ENCODE measurements around the gene HOXD3. TPM values are rescaled to one million over a fixed set of nuclear protein-coding genes. Genes with fewer than 3 reads are reported as not detected.
A peak's percentile ranks its signal among the peaks of the same experiment; 100 is the strongest.

The HOXD3 gene
- total RNA-seq, 5 donors from 2014 or later (not counting 1 experiment from before 2014, with no cell fraction given), result 0.44 TPM; not detected in 4

- Histone ChIP-seq H3K9me3 (no peaks in the 10 kb centered on the region), H3K36me3 (ENCODE audit: control insufficient read depth in 2 of 2, extremely low read depth in 1 of 2, insufficient read depth in 1 of 2, low read length in 1 of 2) (no peaks in the 10 kb centered on the region), H3K4me3 (ENCODE audit: control insufficient read depth in 1 of 2, extremely low read depth in 1 of 2, low read length in 1 of 2) (no peak overlapping the region), H3K27me3 (replicated peaks in 1 of 2; ENCODE audit: control insufficient read depth in 2 of 2, extremely low read depth in 1 of 2, insufficient read depth in 2 of 2, low read length in 1 of 2) (peaks cover 36 to 72% of the 10 kb centered on the region in 2 experiments), H3K4me1 (ENCODE audit: control insufficient read depth in 1 of 2, extremely low read depth in 1 of 2, insufficient read depth in 2 of 2, low read length in 2 of 2) (peaks cover 0 to 21% of the 10 kb centered on the region in 2 experiments), H3K27ac (ENCODE audit: low read length) (no peak overlapping the region)
- H3K9me3 Mint-ChIP-seq, result peaks cover 0 to 5% (median 4%) of the 10 kb centered on the region in 3 donors
- ATAC-seq (replicated peaks in 1 of 4), result no peak
- peaks cover 61 to 92% of the 10 kb centered on the region in 2 donors for H3K27me3 Mint-ChIP-seq
- H3K27ac Mint-ChIP-seq, result peak overlapping the region in 1 of 2 donors; percentile 16
- peak overlapping the region in 1 of 3 donors; percentile 24 for H3K4me3 Mint-ChIP-seq
- WGBS (ENCODE audit: insufficient coverage), result 15% methylated on average over 12 of the region's 13 CpGs
- H3K36me3 Mint-ChIP-seq, result no peaks in the 10 kb centered on the region
- DNase-seq, result no peak
- CTCF ChIA-PET, result interaction anchor here in 1 of 2 donors (1.0 kb wide), 1 partner anchor 9 kb away, joined by 3 read pairs; no protein-coding TSS in a partner anchor
- POLR2A ChIA-PET, result no interaction called here
- H3K4me1 Mint-ChIP-seq, result peaks cover 6 to 16% (median 10%) of the 10 kb centered on the region in 3 donors
Measured at GRCh38 chr2:176164201-176164600, 7.1 kb downstream of the HOXD3 start.

GRCh38 chr2:176164611-176165369 lies 7.7 kb downstream of the HOXD3 start:
- ATAC-seq (replicated peaks in 1 of 4) (no peak), DNase-seq (no peak)
- Mint-ChIP-seq H3K27me3 (peaks cover 67 to 92% of the 10 kb centered on the region in 2 donors), H3K27ac (no peak overlapping the region), H3K4me1 (peaks cover 6 to 10% (median 10%) of the 10 kb centered on the region in 3 donors), H3K36me3 (no peaks in the 10 kb centered on the region), H3K4me3 (peak overlapping the region in 1 of 3 donors; percentile 24), H3K9me3 (peaks cover 0 to 5% (median 4%) of the 10 kb centered on the region in 3 donors)
- peak overlapping the region in 1 of 2 donors; percentile 10 for H3K4me3 ChIP-seq (ENCODE audit: control insufficient read depth in 1 of 2, extremely low read depth in 1 of 2, low read length in 1 of 2)
- no peaks in the 10 kb centered on the region for H3K36me3 ChIP-seq (ENCODE audit: control insufficient read depth in 2 of 2, extremely low read depth in 1 of 2, insufficient read depth in 1 of 2, low read length in 1 of 2)
- H3K4me1 ChIP-seq (ENCODE audit: control insufficient read depth in 1 of 2, extremely low read depth in 1 of 2, insufficient read depth in 2 of 2, low read length in 2 of 2), result peaks cover 0 to 17% of the 10 kb centered on the region in 2 experiments
- H3K9me3 ChIP-seq, result no peaks in the 10 kb centered on the region
- CTCF ChIA-PET, result interaction anchor here in 1 of 2 donors (1.0 kb wide), 1 partner anchor 10 kb away, joined by 3 read pairs; no protein-coding TSS in a partner anchor
- 9% methylated on average over 42 of the region's 52 CpGs for WGBS (ENCODE audit: insufficient coverage)
- peaks cover 37 to 72% of the 10 kb centered on the region in 2 experiments for H3K27me3 ChIP-seq (replicated peaks in 1 of 2; ENCODE audit: control insufficient read depth in 2 of 2, extremely low read depth in 1 of 2, insufficient read depth in 2 of 2, low read length in 1 of 2)
- POLR2A ChIA-PET, result no interaction called here
- H3K27ac ChIP-seq (ENCODE audit: low read length), result no peak overlapping the region

GRCh38 chr2:176165370-176166050 lies 8.4 kb downstream of the HOXD3 start:
- H3K36me3 ChIP-seq (ENCODE audit: control insufficient read depth in 2 of 2, extremely low read depth in 1 of 2, insufficient read depth in 1 of 2, low read length in 1 of 2), result no peaks in the 10 kb centered on the region
- Mint-ChIP-seq H3K27ac (no peak overlapping the region), H3K4me3 (peak overlapping the region in 1 of 3 donors; percentile 24), H3K36me3 (no peaks in the 10 kb centered on the region), H3K27me3 (peaks cover 75 to 94% of the 10 kb centered on the region in 2 donors), H3K4me1 (peaks cover 6 to 10% (median 10%) of the 10 kb centered on the region in 3 donors), H3K9me3 (peaks cover 0 to 5% (median 4%) of the 10 kb centered on the region in 3 donors)
- WGBS (ENCODE audit: insufficient coverage), result 3% methylated on average over 19 of the region's 26 CpGs
- no peak overlapping the region for H3K27ac ChIP-seq (ENCODE audit: low read length)
- ATAC-seq (replicated peaks in 1 of 4), result no peak
- peaks cover 0 to 12% of the 10 kb centered on the region in 2 experiments for H3K4me1 ChIP-seq (ENCODE audit: control insufficient read depth in 1 of 2, extremely low read depth in 1 of 2, insufficient read depth in 2 of 2, low read length in 2 of 2)
- ChIA-PET POLR2A (no interaction called here), CTCF (interaction anchor here in 1 of 2 donors (1.7 kb wide), 1 partner anchor 983 kb away, joined by 4 read pairs; no protein-coding TSS in a partner anchor)
- H3K27me3 ChIP-seq (replicated peaks in 1 of 2; ENCODE audit: control insufficient read depth in 2 of 2, extremely low read depth in 1 of 2, insufficient read depth in 2 of 2, low read length in 1 of 2), result peaks cover 37 to 70% of the 10 kb centered on the region in 2 experiments
- H3K9me3 ChIP-seq, result no peaks in the 10 kb centered on the region
- H3K4me3 ChIP-seq (ENCODE audit: control insufficient read depth in 1 of 2, extremely low read depth in 1 of 2, low read length in 1 of 2), result no peak overlapping the region
- no peak for DNase-seq

DNA sequence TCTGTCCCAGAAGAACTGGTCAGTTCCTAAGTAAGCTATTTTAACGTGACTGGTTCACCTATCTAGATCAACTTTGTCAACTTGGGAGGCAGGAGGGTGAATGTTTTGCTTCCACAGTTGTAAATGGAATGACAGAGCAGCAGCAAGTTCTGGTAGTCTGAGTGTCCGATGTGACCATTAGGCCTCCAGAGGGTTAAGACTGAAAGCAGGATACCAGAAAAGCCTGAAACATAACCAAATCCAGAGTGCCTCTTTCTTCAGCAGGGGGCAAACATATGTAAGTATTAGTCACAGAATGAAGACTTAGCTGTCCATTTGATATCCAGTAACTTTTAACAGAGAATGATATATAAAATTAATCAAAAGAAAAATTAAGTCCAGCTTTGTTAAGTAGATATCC lies 9.2 kb downstream of the HOXD3 start:
- no peak for DNase-seq
- peaks cover 40 to 70% of the 10 kb centered on the region in 2 experiments for H3K27me3 ChIP-seq (replicated peaks in 1 of 2; ENCODE audit: control insufficient read depth in 2 of 2, extremely low read depth in 1 of 2, insufficient read depth in 2 of 2, low read length in 1 of 2)
- 0% methylated on average over 1 of the region's 2 CpGs for WGBS (ENCODE audit: insufficient coverage)
- ChIA-PET POLR2A (no interaction called here), CTCF (interaction anchor here in 1 of 2 donors (1.0 to 1.7 kb wide), 2 partner anchors 285 to 982 kb away, joined by 3 to 4 read pairs; no protein-coding TSS in a partner anchor)
- no peaks in the 10 kb centered on the region for H3K9me3 ChIP-seq
- no peak overlapping the region for H3K4me3 ChIP-seq (ENCODE audit: control insufficient read depth in 1 of 2, extremely low read depth in 1 of 2, low read length in 1 of 2)
- H3K27me3 Mint-ChIP-seq, result peaks cover 75 to 93% of the 10 kb centered on the region in 2 donors
- peaks cover 4 to 10% (median 6%) of the 10 kb centered on the region in 3 donors for H3K4me1 Mint-ChIP-seq
- no peaks in the 10 kb centered on the region for H3K36me3 ChIP-seq (ENCODE audit: control insufficient read depth in 2 of 2, extremely low read depth in 1 of 2, insufficient read depth in 1 of 2, low read length in 1 of 2)
- H3K9me3 Mint-ChIP-seq, result peaks cover 0 to 5% (median 4%) of the 10 kb centered on the region in 3 donors
- H3K4me1 ChIP-seq (ENCODE audit: control insufficient read depth in 1 of 2, extremely low read depth in 1 of 2, insufficient read depth in 2 of 2, low read length in 2 of 2), result peaks cover 0 to 12% of the 10 kb centered on the region in 2 experiments
- no peak for ATAC-seq (replicated peaks in 1 of 4)
- H3K36me3 Mint-ChIP-seq, result no peaks in the 10 kb centered on the region
- H3K27ac ChIP-seq (ENCODE audit: low read length), result no peak overlapping the region
- no peak overlapping the region for H3K27ac Mint-ChIP-seq
- no peak overlapping the region for H3K4me3 Mint-ChIP-seq

GRCh38 chr2:176167398-176167797 lies 10.3 kb downstream of the HOXD3 start:
- no CpG with 5 or more reads among the region's 1 CpG for WGBS (ENCODE audit: insufficient coverage)
- peaks cover 0 to 18% of the 10 kb centered on the region in 2 experiments for H3K4me1 ChIP-seq (ENCODE audit: control insufficient read depth in 1 of 2, extremely low read depth in 1 of 2, insufficient read depth in 2 of 2, low read length in 2 of 2)
- H3K36me3 ChIP-seq (ENCODE audit: control insufficient read depth in 2 of 2, extremely low read depth in 1 of 2, insufficient read depth in 1 of 2, low read length in 1 of 2), result no peaks in the 10 kb centered on the region
- H3K4me3 Mint-ChIP-seq, result no peak overlapping the region
- H3K4me1 Mint-ChIP-seq, result peaks cover 5 to 10% (median 8%) of the 10 kb centered on the region in 3 donors
- H3K27ac Mint-ChIP-seq, result no peak overlapping the region
- peaks cover 39 to 70% of the 10 kb centered on the region in 2 experiments for H3K27me3 ChIP-seq (replicated peaks in 1 of 2; ENCODE audit: control insufficient read depth in 2 of 2, extremely low read depth in 1 of 2, insufficient read depth in 2 of 2, low read length in 1 of 2)
- H3K9me3 ChIP-seq, result no peaks in the 10 kb centered on the region
- ChIA-PET CTCF (interaction anchor here (0.6 to 1.7 kb wide), 5 partner anchors 284 to 1826 kb away, joined by 3 to 6 read pairs (median 4); no protein-coding TSS in a partner anchor), POLR2A (interaction anchor here in 1 of 2 donors (0.6 kb wide), 1 partner anchor 1139 kb away, joined by 3 read pairs; no protein-coding TSS in a partner anchor)
- H3K4me3 ChIP-seq (ENCODE audit: control insufficient read depth in 1 of 2, extremely low read depth in 1 of 2, low read length in 1 of 2), result no peak overlapping the region
- no peaks in the 10 kb centered on the region for H3K36me3 Mint-ChIP-seq
- DNase-seq, result no peak
- H3K27me3 Mint-ChIP-seq, result peaks cover 72 to 90% of the 10 kb centered on the region in 2 donors
- ATAC-seq (replicated peaks in 1 of 4), result no peak
- H3K9me3 Mint-ChIP-seq, result peaks cover 0 to 5% (median 4%) of the 10 kb centered on the region in 3 donors
- H3K27ac ChIP-seq (ENCODE audit: low read length), result no peak overlapping the region

- DNase-seq (no peak), ATAC-seq (replicated peaks in 1 of 4) (no peak)
- Histone ChIP-seq H3K27ac (ENCODE audit: low read length) (no peak overlapping the region), H3K4me1 (ENCODE audit: control insufficient read depth in 1 of 2, extremely low read depth in 1 of 2, insufficient read depth in 2 of 2, low read length in 2 of 2) (peaks cover 2 to 18% of the 10 kb centered on the region in 2 experiments), H3K9me3 (no peaks in the 10 kb centered on the region), H3K36me3 (ENCODE audit: control insufficient read depth in 2 of 2, extremely low read depth in 1 of 2, insufficient read depth in 1 of 2, low read length in 1 of 2) (no peaks in the 10 kb centered on the region), H3K4me3 (ENCODE audit: control insufficient read depth in 1 of 2, extremely low read depth in 1 of 2, low read length in 1 of 2) (no peak overlapping the region), H3K27me3 (replicated peaks in 1 of 2; ENCODE audit: control insufficient read depth in 2 of 2, extremely low read depth in 1 of 2, insufficient read depth in 2 of 2, low read length in 1 of 2) (peaks cover 41 to 63% of the 10 kb centered on the region in 2 experiments)
- CTCF ChIA-PET, result interaction anchor here (0.5 to 0.6 kb wide), 2 partner anchors 17 to 29 kb away, joined by 3 read pairs; no protein-coding TSS in a partner anchor
- H3K4me1 Mint-ChIP-seq, result peaks cover 3 to 17% (median 7%) of the 10 kb centered on the region in 3 donors
- H3K27ac Mint-ChIP-seq, result no peak overlapping the region
- POLR2A ChIA-PET, result interaction anchor here in 1 of 2 donors (0.7 kb wide), 1 partner anchor 158 kb away, joined by 7 read pairs; no protein-coding TSS in a partner anchor
- H3K36me3 Mint-ChIP-seq, result no peaks in the 10 kb centered on the region
- peaks cover 0 to under 1% (median 0%) of the 10 kb centered on the region in 3 donors for H3K9me3 Mint-ChIP-seq
- H3K4me3 Mint-ChIP-seq, result no peak overlapping the region
- 80% methylated on average over 5 of the region's 5 CpGs for WGBS (ENCODE audit: insufficient coverage)
- H3K27me3 Mint-ChIP-seq, result peaks cover 72 to 91% of the 10 kb centered on the region in 2 donors
Measured at GRCh38 chr2:176169181-176169580, 12.1 kb downstream of the HOXD3 start.
